D721Med (cell line): Measurements from ENCODE around the gene PDE4B.
A peak's percentile ranks its signal among the peaks of the same experiment; 100 is the strongest.

ENCODE experiments used
- DNase-seq: peaks from one replicate; pipeline ENCODE4 v3.0.0; 2011; ENCODE audit warnings: low spot score; ENCODE audit not compliant: insufficient read length
- FAIRE-seq: peaks from 2 replicates; lab custom pipeline; 2011; peaks lifted over from hg19 to GRCh38; lab: Jason Lieb, UNC
- CTCF ChIP-seq: IDR thresholded peaks from 2 replicates; pipeline ENCODE4 v1.5.1; 2012; ENCODE audit warnings: mild to moderate bottlenecking, control low read depth; ENCODE audit not compliant: insufficient read depth; ENCODE audit errors: missing control alignments

Gene PDE4B

GRCh38 chr1:66350001-66350547 is 557.4 kb downstream of the PDE4B start:
- no peak for TF ChIP-seq CTCF
- no peak for DNase-seq
- FAIRE-seq = no peak

GRCh38 chr1:66351478-66351877 is 558.8 kb downstream of the PDE4B start:
- TF ChIP-seq CTCF = no peak
- FAIRE-seq (no peak), DNase-seq (no peak)

- TF ChIP-seq CTCF = no peak
- DNase-seq = no peak
- no peak for FAIRE-seq
These were observed 559.2 kb downstream of the PDE4B start for GRCh38 chr1:66351913-66352312.

- no peak for DNase-seq
- no peak for FAIRE-seq
- no peak for TF ChIP-seq CTCF
These were observed 560.1 kb downstream of the PDE4B start for GRCh38 chr1:66352792-66353191.

GRCh38 chr1:66353257-66353656 is 560.6 kb downstream of the PDE4B start:
- no peak for TF ChIP-seq CTCF
- FAIRE-seq = no peak
- no peak for DNase-seq

- DNase-seq = no peak
- TF ChIP-seq CTCF = no peak
- FAIRE-seq = peak; percentile 58
These were observed 561.9 kb downstream of the PDE4B start for GRCh38 chr1:66354311-66355201.

GRCh38 chr1:66355756-66356155 is 563.1 kb downstream of the PDE4B start:
- DNase-seq (no peak), FAIRE-seq (peak; percentile 29)
- TF ChIP-seq CTCF = no peak
